Measurements from ENCODE around the gene RNF26. TPM values are rescaled to one million over a fixed set of nuclear protein-coding genes. Genes with fewer than 3 reads are reported as not detected.
A peak's percentile ranks its signal among the peaks of the same experiment; 100 is the strongest.

RNF26 gene
- total and polyA plus RNA-seq, 8 donors: 22.0 to 37.0 (median 28.4) TPM

DNA sequence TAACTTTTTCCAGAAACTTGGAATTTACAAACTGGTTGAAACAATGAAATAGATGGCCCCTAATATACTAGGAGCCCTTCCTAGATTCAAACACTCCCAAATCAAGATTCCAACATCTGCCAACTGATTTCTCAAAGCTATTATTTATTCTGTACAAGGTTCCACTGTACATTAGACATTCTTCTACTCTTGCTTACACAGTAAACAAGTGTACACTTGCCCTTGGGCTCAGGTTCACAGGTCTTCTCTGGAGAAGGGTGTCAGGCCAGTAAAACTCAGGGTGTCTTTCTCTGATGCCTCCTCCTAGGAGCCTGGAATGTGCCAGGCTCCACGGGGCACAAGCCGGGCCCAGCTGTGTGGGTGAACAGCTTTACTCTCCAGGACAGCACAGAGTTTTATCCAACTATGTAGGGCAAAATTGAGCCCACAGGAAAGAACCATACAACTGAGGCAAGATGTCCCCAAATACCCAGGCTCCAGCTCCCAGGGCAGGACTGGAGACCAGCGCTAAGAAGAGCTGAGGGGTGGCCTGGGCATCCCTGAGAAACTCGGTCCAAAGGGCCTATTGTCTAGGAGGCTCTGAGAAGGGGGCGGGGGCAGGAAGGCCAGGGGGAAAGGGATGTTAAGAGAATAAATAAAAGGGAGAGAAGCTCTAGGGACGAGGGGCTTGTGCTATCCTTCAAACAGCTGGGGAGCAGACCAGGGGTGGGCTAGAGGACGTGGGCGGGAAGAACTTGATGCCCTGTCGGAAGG, 20.9 kb downstream of the RNF26 start:
- intact Hi-C loops (cut with DNase I): loop anchor here in 1 of 2 donors (5.0 kb wide), 1 partner anchor 117 kb away; no protein-coding TSS in a partner anchor
- H3K27ac ChIP-seq: no peak overlapping the region

DNA sequence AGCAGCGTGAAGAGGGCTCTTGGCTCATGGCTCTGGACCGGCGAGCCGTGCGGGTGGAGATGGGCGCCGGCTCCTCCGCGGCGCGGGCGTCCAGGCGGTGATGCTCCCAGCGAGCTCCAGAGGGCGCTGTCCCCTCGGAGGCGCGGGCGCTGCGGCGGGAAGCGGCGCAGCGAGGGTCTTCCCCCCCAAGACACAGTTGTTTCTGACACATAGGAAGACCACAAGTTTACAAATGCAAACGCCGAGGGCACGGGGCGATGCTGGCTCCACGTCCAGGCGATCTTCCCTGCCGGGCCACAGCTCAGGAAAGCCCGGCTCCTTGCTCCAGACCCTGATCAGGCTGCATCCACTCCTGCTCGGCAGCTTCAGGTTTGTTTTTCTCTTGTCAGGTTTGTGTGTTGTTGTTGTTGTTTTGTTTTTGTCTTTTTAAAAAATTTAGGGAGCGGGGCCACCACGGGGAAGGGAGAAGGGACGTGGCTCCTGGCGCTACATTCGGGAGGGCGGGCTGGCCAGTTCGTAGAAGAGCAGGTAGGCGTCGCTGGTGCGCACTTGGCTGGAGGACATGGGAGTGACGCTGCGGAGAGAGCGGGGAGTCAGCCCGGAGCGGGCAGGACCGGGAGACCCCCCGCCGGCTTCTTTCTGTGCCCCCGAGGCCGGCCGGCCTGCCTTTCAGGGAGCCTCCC, 22.2 kb downstream of the RNF26 start:
- Histone ChIP-seq H3K36me3 (no peaks in the 10 kb centered on the region), H3K27ac (peak overlapping the region; percentile 62 to 71), H3K4me3 (peak overlapping the region; percentile 49), H3K27me3 (peaks cover 0 to 23% of the 10 kb centered on the region in 2 donors), H3K4me1 (peaks cover 0 to 18% of the 10 kb centered on the region in 2 donors), H3K9me3 (no peaks in the 10 kb centered on the region)
- TF ChIP-seq, protein P1, sequence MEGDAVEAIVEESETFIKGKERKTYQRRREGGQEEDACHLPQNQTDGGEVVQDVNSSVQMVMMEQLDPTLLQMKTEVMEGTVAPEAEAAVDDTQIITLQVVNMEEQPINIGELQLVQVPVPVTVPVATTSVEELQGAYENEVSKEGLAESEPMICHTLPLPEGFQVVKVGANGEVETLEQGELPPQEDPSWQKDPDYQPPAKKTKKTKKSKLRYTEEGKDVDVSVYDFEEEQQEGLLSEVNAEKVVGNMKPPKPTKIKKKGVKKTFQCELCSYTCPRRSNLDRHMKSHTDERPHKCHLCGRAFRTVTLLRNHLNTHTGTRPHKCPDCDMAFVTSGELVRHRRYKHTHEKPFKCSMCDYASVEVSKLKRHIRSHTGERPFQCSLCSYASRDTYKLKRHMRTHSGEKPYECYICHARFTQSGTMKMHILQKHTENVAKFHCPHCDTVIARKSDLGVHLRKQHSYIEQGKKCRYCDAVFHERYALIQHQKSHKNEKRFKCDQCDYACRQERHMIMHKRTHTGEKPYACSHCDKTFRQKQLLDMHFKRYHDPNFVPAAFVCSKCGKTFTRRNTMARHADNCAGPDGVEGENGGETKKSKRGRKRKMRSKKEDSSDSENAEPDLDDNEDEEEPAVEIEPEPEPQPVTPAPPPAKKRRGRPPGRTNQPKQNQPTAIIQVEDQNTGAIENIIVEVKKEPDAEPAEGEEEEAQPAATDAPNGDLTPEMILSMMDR (IDR thresholded peaks at IDR 0.05): peak; percentile 87 to 92
- DNase-seq (peak; percentile 78 to 94 (median 88)), ATAC-seq (peak; percentile 92)
- intact Hi-C loops (cut with DNase I): loop anchor here in 1 of 2 donors (5.0 kb wide), 1 partner anchor 116 kb away; no protein-coding TSS in a partner anchor

More for the DNA sequence above, 20.9 kb downstream of the RNF26 start:
- Histone ChIP-seq H3K4me1 (peaks cover 0 to 9% of the 10 kb centered on the region in 2 donors), H3K4me3 (no peak overlapping the region), H3K36me3 (no peaks in the 10 kb centered on the region), H3K9me3 (no peaks in the 10 kb centered on the region), H3K27me3 (peaks cover 0 to 27% of the 10 kb centered on the region in 2 donors)
- ATAC-seq (no peak), DNase-seq (no peak)
- TF ChIP-seq, protein P1 (IDR thresholded peaks at IDR 0.05): no peak

DNA sequence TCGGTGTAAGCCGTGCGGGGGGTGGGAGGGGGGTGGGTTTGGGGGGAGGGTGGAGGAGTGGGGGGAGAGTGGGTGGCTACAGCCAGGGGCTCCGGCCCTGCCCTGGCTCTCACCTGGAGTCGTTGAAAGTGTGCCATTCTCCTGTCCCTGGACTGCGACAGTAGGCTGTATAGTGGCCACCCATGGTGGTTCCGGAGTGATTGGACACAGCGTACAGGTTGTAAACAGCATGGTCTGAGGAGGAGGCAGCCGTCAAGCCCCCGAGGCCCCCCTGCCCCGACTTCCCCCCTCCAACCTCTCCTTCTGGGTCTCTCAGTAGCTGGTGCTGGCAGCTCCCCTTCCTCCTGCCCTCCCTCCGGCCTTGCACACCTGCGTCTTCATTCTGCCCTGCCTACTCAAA, 22.7 kb downstream of the RNF26 start:
- Histone ChIP-seq H3K27ac (peak overlapping the region in 1 of 2 donors; percentile 71), H3K4me1 (peaks cover 0 to 24% of the 10 kb centered on the region in 2 donors), H3K36me3 (no peaks in the 10 kb centered on the region), H3K4me3 (peak overlapping the region; percentile 49), H3K27me3 (peaks cover 0 to 18% of the 10 kb centered on the region in 2 donors), H3K9me3 (no peaks in the 10 kb centered on the region)
- ATAC-seq (no peak), DNase-seq (no peak)
- intact Hi-C loops (cut with DNase I): loop anchor here in 1 of 2 donors (5.0 kb wide), 1 partner anchor 115 kb away; no protein-coding TSS in a partner anchor
- TF ChIP-seq, protein P1 (IDR thresholded peaks at IDR 0.05): no peak

DNA sequence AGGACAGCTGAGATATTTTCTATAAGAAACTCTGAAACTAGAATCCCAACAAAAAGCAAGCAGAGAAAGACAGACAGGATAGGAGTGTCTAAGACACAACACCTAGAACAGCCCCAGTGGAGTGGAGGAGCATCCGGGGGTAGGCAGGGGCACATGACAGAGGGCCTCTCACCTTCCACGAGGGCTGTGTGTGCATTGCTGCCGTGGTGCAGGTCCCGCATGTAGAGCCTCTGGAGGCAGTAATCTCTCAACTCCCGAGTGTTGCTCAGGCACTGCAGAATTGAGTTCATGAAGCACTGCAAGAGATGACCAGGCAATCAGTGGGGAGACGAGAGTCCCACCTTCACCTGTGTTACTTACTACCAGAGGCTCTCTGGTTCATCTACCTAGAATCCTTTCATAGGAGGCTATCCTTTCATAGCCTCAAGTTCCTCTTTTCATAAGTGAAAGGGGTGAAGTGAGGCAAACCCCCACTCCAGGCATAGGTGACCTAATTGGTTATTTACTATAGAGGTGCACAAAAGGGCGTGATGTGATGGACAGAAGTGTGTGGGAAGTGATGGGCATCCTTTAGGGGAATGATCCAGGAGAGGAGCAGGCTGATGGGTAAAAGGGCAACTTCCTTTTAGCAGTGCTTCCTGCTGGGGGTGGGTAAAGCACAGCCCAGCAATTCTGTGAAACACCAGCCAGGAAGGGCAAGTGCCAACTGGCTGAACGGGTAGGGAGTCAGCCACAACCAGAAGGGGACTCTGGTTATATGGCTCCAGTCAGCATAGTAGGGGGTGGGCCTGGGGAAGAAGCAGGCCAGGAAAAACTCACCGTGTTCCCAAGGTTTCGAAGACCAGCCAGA, 25.3 kb downstream of the RNF26 start:
- TF ChIP-seq, protein P1 (IDR thresholded peaks at IDR 0.05): no peak
- intact Hi-C loops (cut with DNase I): loop anchor here in 1 of 2 donors (5.0 kb wide), 1 partner anchor 113 kb away; no protein-coding TSS in a partner anchor
- Histone ChIP-seq H3K36me3 (no peaks in the 10 kb centered on the region), H3K9me3 (no peaks in the 10 kb centered on the region), H3K4me3 (no peak overlapping the region), H3K27me3 (peaks cover 0 to 42% of the 10 kb centered on the region in 2 donors), H3K4me1 (peaks cover 7 to 38% of the 10 kb centered on the region in 2 donors), H3K27ac (no peak overlapping the region)
- DNase-seq: no peak
- ATAC-seq: no peak
